HG02588 (cell line): ENCODE measurements around the gene NOL6.
"Not testable (repeated sequence)": the region's sequence is repeated elsewhere in the genome, so short reads cannot be mapped to it uniquely, and the experiment has no call there.

Experiments used
- ATAC-seq: cut with Tn5 transposase; IDR thresholded peaks from one replicate; pipeline ENCODE4 v1.9.1; 2021; ENCODE audit warnings: mild to moderate bottlenecking, moderate library complexity; ENCODE audit not compliant: unreplicated experiment

The NOL6 gene

GRCh38 chr9:33473643-33474352 is at the start of gene NOL6:
Gene NOL6 (minus strand): TSS chr9:33473924. CDS start chr9:33473842, 82 bp downstream.
- peak; percentile 99 for ATAC-seq

GRCh38 chr9:33521861-33522260 is 48.1 kb upstream of the NOL6 start:
- ATAC-seq: not testable (repeated sequence)

DNA sequence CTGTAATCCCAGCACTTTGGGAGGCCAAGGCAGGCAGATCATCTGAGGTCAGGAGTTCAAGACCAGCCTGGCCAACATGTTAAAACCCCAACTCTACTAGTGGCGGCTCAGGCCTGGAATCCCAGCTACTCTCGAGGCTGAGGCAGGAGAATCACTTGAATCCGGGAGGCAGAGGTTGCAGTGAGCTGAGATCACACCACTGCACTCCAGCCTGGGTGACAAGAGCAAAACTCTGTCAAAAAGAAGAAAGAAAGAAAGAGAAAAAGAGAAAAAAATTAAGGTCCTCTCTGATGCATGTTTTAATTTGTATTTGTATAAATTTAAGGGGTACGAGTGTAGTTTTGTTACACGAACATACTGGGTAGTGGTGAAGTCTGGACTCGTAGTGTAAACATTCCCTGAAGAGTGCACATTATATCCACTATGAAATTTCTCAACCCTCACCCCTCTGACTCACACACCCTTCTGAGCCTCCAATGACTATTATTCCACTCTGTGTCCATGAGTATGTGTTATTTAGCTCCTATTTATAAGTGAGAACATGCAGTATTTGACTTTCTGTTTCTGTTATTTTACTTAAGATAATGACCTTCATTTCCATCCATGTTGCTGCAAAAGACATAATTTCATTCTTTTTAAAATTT is 44.3 kb upstream of the NOL6 start:
- ATAC-seq: not testable (repeated sequence)

GRCh38 chr9:33517373-33517772 is 43.6 kb upstream of the NOL6 start:
- no peak for ATAC-seq

- ATAC-seq: not testable (repeated sequence)
These were observed 42.7 kb upstream of the NOL6 start for GRCh38 chr9:33516397-33516796.

- ATAC-seq: not testable (repeated sequence)
These were observed 41.7 kb upstream of the NOL6 start for GRCh38 chr9:33515342-33515995.

DNA sequence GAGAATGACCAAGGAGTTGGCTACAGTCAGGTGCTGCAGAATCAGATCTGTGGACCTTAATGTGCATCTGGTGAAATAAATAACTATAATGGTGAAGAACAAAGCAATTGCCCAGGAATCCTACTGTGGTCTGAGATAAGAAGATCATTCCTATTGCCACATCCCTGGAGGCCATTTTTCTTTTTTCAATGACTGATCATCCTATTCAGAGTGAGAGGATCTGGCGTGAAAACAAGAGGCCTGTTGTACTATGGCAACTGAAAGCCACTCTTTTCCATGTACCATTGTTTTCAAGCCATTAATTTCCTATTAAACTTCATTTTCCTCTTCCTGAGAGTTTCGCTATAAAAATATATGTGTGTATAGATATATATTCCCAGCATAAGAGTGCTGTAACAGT is 38.8 kb upstream of the NOL6 start:
- ATAC-seq: not testable (repeated sequence)

DNA sequence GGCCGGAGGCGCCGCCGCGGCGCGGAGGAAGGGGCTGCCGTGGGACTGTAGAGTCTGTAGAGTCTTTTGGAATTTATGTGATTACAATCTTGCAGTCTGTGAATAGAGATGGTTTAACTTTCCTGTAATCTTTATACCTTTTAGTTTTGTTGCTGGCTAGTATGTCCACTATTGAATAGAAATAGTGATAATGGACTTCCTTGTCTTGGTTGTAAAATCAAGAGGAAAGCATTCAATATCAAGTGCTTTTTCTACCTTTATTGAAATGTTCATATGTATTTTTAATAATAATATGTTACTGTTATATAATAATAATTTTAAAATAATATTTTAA is 37.4 kb upstream of the NOL6 start:
- ATAC-seq: not testable (repeated sequence)

DNA sequence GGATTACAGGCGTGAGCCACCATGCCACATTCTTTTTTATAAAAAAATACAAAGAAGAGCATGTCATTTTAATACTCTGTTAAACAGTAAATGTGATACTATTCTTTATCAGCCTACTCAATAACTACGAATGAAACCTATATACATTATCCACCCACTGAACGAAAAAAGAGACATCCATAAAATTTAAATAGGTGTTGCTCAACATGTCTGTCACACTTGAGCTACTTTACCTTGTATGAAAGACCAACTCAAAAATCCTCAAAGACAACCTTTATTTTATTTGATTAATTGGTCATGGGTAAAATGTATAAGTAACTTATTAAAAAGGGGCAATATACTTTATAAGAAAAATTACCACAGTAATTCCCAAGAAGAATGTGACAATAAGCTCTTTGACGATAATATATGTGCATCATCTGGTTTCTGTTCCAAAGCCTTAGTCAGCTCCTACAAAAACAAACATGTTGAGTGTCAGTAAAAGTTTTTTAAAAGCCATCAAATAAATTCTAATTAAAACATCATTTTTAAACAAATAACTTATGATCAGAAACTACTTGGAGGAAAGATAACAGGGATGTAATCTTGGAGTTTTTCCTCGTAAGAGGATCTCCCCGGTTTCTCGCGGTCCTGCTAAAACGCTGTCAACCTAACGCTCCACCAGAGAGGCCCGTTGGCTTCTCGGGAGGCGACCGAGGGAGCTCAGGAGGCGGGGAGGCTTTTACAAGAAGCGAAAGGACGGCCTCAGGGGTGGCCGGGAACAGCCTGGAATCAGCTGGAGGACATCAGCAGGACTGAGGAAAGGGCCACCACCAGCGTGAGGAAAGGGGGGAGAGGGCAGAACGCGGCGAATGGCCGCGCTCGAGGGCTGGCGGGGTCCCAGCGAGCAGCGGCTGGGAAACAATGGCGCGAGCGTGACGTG is 36.8 kb upstream of the NOL6 start:
- ATAC-seq: no peak

GRCh38 chr9:33506626-33507370 is 33.1 kb upstream of the NOL6 start:
- no peak for ATAC-seq

GRCh38 chr9:33498387-33498786 is 24.7 kb upstream of the NOL6 start:
- no peak for ATAC-seq

GRCh38 chr9:33493819-33494218 is 20.1 kb upstream of the NOL6 start:
- not testable (repeated sequence) for ATAC-seq

DNA sequence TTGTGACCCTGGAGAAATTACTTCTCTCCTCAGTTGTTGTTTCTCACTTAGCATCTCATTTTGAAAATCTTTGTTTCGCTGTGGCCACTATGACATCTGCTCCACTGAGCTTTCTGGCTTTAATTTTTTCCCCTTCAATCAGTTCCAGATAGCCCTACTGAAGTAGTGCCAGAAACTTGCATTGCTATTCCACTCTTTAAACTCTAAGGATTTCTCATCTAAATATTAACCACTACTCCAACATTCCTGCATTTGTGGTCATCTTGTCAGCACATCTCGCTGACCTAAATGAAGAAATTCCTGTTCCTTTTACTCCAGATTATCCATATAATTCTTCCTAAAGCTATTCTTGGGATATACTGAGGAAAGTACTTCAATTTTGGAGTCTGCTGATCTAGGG is 15.3 kb upstream of the NOL6 start:
- ATAC-seq: no peak

DNA sequence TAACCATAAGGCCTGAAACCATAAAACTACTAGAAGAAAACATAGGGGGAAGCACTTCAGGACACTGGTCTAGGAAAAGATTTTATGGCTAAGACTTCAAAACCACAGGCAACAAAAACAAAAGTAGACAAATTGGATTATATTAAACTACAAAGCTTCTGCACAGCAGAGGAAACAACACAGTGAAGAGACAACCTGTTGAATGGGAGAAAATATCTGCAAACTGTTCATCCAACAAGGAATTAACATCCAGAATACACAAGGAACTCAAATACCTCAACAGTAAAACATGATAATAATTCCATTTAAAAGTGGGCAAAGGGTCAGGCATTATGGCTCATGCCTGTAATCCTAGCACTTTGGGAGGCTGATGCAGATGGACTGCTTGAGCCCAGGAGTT is 11.6 kb upstream of the NOL6 start:
- not testable (repeated sequence) for ATAC-seq

DNA sequence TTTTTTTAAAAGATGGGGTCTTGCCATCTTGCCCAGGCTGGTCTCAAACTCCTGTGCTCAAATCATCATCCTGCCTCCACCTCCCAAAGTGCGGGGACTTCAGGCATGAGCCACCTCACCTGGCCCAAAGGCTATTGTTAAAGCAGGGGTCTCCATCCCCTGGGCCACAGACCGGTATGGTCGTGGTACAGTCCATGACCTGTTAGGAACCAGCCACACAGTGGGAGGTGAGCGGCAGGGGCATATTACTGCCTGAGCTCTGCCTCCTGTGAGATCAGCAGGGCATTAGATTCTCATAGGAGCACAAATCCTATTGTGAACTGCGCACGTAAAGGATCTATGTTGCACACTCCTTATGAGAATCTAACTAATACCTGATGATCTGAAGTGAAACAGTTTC is 7.3 kb upstream of the NOL6 start:
- ATAC-seq: no peak

DNA sequence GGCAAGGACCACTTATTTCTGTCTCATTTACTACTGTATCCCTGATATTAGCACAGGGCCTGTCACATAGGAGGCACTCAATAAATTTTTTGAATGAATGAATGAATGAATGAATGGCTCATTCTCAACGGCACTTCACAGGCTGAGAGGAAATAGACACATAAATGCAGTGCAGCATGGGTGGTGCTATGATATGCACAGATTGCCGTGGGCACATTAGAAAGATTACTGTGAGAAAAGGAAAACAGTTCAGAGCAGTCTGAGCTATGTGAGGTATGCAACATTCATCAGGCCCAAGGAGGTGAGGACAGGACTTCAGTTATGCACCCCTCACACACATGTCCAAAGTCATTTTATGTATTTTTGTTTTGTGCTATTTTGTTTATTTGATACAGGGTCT is 6.4 kb upstream of the NOL6 start:
- no peak for ATAC-seq

DNA sequence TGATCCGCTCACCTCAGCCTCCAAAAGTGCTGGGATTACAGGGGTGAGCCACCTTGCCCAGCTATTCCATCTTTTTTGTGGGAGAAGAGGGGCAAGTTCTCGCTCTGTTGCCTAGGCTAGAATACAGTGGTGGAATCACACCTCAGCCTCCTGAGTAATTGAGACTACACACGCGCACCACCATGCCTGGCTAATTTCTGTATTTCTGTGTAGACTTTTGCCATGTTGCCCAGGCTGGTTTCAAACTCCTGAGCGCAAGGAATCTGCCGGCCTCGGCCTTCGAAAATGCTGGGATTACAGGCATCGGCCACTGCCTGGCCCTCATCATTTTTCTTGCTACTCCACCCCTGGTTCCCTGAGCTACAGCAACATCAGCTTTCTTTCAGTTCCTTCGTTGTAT is 2.8 kb upstream of the NOL6 start:
- ATAC-seq: no peak

GRCh38 chr9:33475357-33475756 is 1.6 kb upstream of the NOL6 start:
- ATAC-seq: no peak

- no peak for ATAC-seq
These were observed 676 bp downstream of the NOL6 start for GRCh38 chr9:33472881-33473615.
